ENCODE measurements around the gene DEFB131A.
"Not testable (repeated sequence)": the region's sequence is repeated elsewhere in the genome, so short reads cannot be mapped to it uniquely, and the experiment has no call there.

- not testable (repeated sequence) for TF ChIP-seq EP300, CTCF, POLR2AphosphoS5 (IDR thresholded peaks at IDR 0.05)
Measured at GRCh38 chr4:9494256-9495035, 50.2 kb downstream of the DEFB131A start.

Measured in stomach (tissue), 4 donors.